ENCODE data around the gene C19orf81.

GRCh38 chr19:50601407-50602088 lies 47.7 kb upstream of the C19orf81 start:
- no peak for TF ChIP-seq CTCF (conservative IDR thresholded peaks at IDR 0.05)
- no peak for TF ChIP-seq EZH2 (IDR thresholded peaks at IDR 0.05; ENCODE audit: low read depth)
